ENCODE measurements around the gene APLP2. TPM values are rescaled to one million over a fixed set of nuclear protein-coding genes. Genes with fewer than 3 reads are reported as not detected.

The APLP2 gene
- polyA plus RNA-seq, 1 donor from 2014 or later = 226 TPM

- Histone ChIP-seq H3K4me2 (ENCODE audit: low read length) (no peak overlapping the region), H3K79me2 (replicated peaks; ENCODE audit: insufficient read depth, low read length) (no peaks in the 10 kb centered on the region), H3K9me3 (ENCODE audit: low read length) (no peaks in the 10 kb centered on the region), H3K4me3 (ENCODE audit: low read length) (no peak overlapping the region), H3K27ac (ENCODE audit: low read length) (no peak overlapping the region), H3K9ac (ENCODE audit: low read length) (no peak overlapping the region), H3K9me2 (ENCODE audit: insufficient read depth, low read length) (no peaks in the 10 kb centered on the region), H3K36me3 (ENCODE audit: insufficient read depth, low read length) (no peaks in the 10 kb centered on the region), H4K20me1 (ENCODE audit: insufficient read depth) (no peaks in the 10 kb centered on the region), H2AFZ (ENCODE audit: low read depth, low read length) (no peak overlapping the region), H3K27me3 (ENCODE audit: insufficient read depth, low read depth, low read length) (no peaks in the 10 kb centered on the region), H3F3A (ENCODE audit: insufficient read depth, low read length, poor library complexity, severe bottlenecking) (no peaks in the 10 kb centered on the region)
- TF ChIP-seq CTCF (IDR thresholded peaks at IDR 0.05; ENCODE audit: poor library complexity, severe bottlenecking) (no peak), RAD21 (conservative IDR thresholded peaks at IDR 0.05) (no peak), SMC3 (conservative IDR thresholded peaks at IDR 0.05; ENCODE audit: poor library complexity) (no peak), EZH2 (IDR thresholded peaks at IDR 0.05; ENCODE audit: borderline replicate concordance, insufficient read depth, low read length, poor library complexity, severe bottlenecking) (no peak), EP300 (conservative IDR thresholded peaks at IDR 0.05; ENCODE audit: poor library complexity, severe bottlenecking) (no peak), MXI1 (conservative IDR thresholded peaks at IDR 0.05; ENCODE audit: poor library complexity, severe bottlenecking) (no peak), POLR2AphosphoS5 (IDR thresholded peaks at IDR 0.05) (no peak), TAF1 (IDR thresholded peaks at IDR 0.05; ENCODE audit: low read depth) (no peak)
- TF ChIP-seq, protein P1, sequence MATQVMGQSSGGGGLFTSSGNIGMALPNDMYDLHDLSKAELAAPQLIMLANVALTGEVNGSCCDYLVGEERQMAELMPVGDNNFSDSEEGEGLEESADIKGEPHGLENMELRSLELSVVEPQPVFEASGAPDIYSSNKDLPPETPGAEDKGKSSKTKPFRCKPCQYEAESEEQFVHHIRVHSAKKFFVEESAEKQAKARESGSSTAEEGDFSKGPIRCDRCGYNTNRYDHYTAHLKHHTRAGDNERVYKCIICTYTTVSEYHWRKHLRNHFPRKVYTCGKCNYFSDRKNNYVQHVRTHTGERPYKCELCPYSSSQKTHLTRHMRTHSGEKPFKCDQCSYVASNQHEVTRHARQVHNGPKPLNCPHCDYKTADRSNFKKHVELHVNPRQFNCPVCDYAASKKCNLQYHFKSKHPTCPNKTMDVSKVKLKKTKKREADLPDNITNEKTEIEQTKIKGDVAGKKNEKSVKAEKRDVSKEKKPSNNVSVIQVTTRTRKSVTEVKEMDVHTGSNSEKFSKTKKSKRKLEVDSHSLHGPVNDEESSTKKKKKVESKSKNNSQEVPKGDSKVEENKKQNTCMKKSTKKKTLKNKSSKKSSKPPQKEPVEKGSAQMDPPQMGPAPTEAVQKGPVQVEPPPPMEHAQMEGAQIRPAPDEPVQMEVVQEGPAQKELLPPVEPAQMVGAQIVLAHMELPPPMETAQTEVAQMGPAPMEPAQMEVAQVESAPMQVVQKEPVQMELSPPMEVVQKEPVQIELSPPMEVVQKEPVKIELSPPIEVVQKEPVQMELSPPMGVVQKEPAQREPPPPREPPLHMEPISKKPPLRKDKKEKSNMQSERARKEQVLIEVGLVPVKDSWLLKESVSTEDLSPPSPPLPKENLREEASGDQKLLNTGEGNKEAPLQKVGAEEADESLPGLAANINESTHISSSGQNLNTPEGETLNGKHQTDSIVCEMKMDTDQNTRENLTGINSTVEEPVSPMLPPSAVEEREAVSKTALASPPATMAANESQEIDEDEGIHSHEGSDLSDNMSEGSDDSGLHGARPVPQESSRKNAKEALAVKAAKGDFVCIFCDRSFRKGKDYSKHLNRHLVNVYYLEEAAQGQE (IDR thresholded peaks at IDR 0.05; ENCODE audit: borderline replicate concordance) = no peak
Observed at GRCh38 chr11:130024361-130024760, 45.3 kb upstream of the APLP2 start.

- no peak for TF ChIP-seq POLR2AphosphoS5 (IDR thresholded peaks at IDR 0.05)
- no peak for TF ChIP-seq MXI1 (conservative IDR thresholded peaks at IDR 0.05; ENCODE audit: poor library complexity, severe bottlenecking)
- no peak for TF ChIP-seq EP300 (conservative IDR thresholded peaks at IDR 0.05; ENCODE audit: poor library complexity, severe bottlenecking)
- no peak for TF ChIP-seq TAF1 (IDR thresholded peaks at IDR 0.05; ENCODE audit: low read depth)
- TF ChIP-seq, protein P1 (IDR thresholded peaks at IDR 0.05; ENCODE audit: borderline replicate concordance) = no peak
- no peak for TF ChIP-seq CTCF (IDR thresholded peaks at IDR 0.05; ENCODE audit: poor library complexity, severe bottlenecking)
- no peak for TF ChIP-seq SMC3 (conservative IDR thresholded peaks at IDR 0.05; ENCODE audit: poor library complexity)
- no peak for TF ChIP-seq RAD21 (conservative IDR thresholded peaks at IDR 0.05)
- TF ChIP-seq EZH2 (IDR thresholded peaks at IDR 0.05; ENCODE audit: borderline replicate concordance, insufficient read depth, low read length, poor library complexity, severe bottlenecking) = no peak
- Histone ChIP-seq H3K9ac (ENCODE audit: low read length) (no peak overlapping the region), H3K9me3 (ENCODE audit: low read length) (no peaks in the 10 kb centered on the region), H3K27me3 (ENCODE audit: insufficient read depth, low read depth, low read length) (no peaks in the 10 kb centered on the region), H3K9me2 (ENCODE audit: insufficient read depth, low read length) (no peaks in the 10 kb centered on the region), H3K4me2 (ENCODE audit: low read length) (no peak overlapping the region), H3K4me3 (ENCODE audit: low read length) (no peak overlapping the region), H3K36me3 (ENCODE audit: insufficient read depth, low read length) (no peaks in the 10 kb centered on the region), H3F3A (ENCODE audit: insufficient read depth, low read length, poor library complexity, severe bottlenecking) (no peaks in the 10 kb centered on the region), H3K27ac (ENCODE audit: low read length) (no peak overlapping the region), H3K79me2 (replicated peaks; ENCODE audit: insufficient read depth, low read length) (no peaks in the 10 kb centered on the region), H2AFZ (ENCODE audit: low read depth, low read length) (no peak overlapping the region), H4K20me1 (ENCODE audit: insufficient read depth) (no peaks in the 10 kb centered on the region)
Observed at GRCh38 chr11:130025371-130025770, 44.3 kb upstream of the APLP2 start.

Measured in neural cell (in vitro differentiated cells).